ENCODE data around the gene EFEMP2.

DNA sequence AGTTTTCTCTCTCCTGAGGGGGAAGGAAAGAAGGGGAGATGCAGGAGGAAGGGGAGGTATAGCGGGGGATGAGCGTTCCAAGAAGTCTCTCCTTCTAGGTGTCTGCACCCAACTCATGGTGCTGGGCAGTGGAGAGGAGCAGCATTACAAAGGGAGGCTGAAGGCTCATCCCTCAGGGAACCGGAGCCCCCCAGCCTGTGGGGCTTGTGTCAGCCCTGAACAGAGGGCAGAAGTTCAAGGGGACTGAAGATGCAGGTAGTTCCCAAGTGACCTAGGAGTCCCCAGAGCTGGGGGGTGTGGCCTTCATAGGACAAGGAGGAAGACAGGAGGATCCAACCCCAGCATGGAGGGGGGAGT lies 44.5 kb upstream of the EFEMP2 start:
- TF ChIP-seq CTCF (IDR thresholded peaks at IDR 0.05) (no peak), EZH2 (IDR thresholded peaks at IDR 0.05) (no peak)

All from neural progenitor cell (in vitro differentiated cells).